GM04504 (cell line): Measurements from ENCODE around the gene HPS6.
A peak's percentile ranks its signal among the peaks of the same experiment; 100 is the strongest.
"Not testable (repeated sequence)": the region's sequence is repeated elsewhere in the genome, so short reads cannot be mapped to it uniquely, and the experiment has no call there.

Experiments
- DNase-seq: peaks from one replicate; pipeline ENCODE4 v3.0.0-alpha.2; 2012; ENCODE audit warnings: low read depth

HPS6 gene

DNA sequence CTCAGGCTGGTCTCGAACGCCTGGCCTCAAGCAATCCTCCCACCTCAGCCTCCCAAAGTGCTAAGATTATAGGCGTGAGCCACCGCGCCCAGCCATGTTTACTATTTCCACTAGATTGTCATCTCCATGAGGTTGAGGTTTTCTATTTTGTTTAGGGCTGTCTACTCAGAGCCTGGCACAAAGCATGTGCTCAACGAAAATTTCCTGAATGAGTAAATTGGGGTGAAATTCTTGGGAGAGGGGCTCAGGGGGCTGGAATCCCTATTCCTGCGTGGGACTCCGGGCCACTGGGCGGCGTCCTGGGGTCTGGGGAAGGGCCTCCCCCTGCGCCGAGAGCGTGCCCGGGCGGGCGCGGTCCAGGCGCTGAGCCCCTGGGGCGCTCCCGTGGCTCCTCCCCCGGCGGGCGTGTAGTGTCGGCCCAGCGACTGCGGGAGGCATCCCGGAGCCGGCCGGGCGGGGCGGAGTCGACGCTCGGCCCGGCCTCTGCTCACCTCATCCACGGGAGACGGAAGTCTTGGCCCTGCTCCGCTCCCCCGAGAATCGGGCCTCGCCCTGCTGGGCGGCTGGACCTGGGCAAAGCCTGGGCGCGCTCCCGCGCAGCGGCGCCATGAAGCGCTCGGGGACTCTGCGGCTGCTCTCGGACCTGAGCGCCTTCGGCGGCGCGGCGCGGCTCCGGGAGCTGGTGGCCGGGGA, at the start of gene HPS6:
HPS6 (plus strand) TSS at position 482 of the 693 bp plus-strand sequence; CDS start at position 608, 126 bp downstream.
- DNase-seq = peak; percentile 82

DNA sequence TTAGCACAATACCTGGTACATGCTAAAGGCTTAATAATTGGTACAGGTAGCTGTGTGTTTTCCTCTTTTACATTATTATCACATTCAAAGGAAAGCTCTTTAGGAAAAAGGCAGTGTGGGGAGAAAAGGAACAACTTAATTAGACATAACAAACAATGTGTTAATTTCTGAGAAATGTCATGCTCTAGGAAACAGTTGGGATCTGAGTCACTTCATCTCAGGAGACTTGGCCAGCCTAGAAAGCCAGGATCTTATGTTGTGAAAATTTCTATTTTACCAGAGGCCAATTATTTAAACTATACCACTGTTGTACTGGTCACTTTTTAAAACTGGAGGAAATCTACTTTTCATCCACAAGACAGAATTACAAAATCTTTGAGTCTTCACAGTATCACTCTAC, 48.7 kb upstream of the HPS6 start:
- DNase-seq = no peak

DNA sequence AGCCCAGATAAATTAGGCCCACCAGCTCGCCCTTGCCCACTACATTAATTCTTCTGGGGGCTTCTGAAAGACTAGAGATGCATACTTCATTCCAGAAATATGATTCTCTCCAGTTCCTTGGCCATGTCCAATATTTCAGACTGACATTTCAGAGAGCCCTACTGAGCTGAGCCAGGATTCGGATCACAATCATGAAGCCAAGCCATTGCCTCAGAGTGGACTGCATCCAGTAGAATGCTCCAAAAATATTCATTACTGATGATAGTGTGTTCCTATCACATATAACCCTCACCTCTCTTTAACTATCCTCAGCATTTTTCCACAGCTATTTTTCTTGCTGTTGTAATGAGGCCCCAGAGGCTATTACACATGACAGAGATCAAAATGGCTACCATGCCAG, 47.9 kb upstream of the HPS6 start:
- DNase-seq = no peak

DNA sequence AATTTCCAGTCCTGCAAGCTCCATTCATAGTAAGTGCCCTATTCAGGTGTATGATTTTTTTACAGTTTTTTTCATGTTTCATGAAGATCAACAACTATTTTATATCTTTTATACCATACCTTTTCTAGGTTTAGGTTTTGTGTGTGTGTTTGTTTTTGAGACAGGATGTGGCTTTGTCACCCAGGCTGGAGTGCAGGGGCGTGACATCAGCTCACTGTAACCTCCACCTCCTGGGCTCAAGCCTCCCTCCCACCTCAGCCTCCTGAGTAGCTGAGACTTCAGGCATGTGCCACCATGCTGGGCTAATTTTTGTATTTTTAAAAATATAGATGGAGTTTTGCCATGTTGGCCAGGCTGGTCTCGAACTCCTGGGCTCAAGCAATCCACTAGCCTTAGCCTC, 44.2 kb upstream of the HPS6 start:
- no peak for DNase-seq

DNA sequence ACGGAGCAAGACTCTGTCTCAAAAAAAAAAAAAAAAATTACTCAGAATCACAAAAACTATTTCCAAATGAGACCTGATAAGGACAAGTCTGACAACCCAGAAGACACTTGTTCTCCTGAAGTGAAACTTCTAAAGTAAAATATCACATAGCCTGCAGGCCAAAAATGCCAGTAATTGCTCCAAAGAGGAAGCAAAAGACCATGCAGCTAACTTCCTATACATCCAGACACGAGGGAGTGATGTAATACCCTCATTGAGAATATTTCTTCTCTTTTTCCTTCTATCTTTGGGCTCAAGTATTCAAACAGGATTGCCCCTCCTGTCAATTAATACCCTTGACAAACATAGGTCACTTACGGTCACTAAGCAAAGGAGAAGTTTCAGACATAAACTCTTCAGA, 40.4 kb upstream of the HPS6 start:
- DNase-seq = no peak

DNA sequence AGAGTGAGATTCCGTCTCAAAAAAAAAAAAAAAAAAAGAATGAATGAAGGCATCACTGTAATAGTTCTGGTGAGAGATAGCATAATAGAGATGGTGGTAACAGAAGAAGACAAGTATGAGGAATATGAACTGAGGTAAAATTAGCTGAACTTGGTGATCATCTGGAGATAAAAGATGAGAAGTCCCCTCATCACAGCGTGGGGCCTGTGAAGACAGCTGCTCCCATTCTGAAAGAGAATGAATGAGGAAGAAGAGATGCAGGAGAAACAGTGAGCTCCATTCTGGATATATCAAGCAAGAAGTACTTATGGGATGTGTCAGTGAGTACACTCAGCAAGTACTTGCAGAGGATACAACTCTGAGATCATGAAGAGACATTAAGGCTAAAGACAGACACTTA, 37.9 kb upstream of the HPS6 start:
- DNase-seq = no peak

DNA sequence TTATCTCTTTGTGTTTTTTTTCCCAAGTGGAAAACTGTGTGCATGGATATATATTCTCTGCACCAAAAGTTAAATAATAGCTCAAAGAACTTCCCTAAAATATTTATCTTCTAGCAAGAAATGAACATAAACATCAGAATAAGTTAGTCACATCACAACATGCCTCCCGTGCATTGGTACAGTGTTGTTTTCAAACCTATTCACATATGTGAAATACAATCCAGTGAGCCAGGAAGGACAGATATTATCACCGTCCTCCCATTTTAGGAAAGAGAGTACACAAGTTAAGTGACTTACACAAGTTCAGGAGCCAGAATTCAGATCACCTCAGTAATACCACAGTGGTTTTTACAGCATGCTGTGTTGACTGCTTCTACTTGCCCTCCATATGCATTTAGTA, 31.4 kb upstream of the HPS6 start:
- DNase-seq = no peak

DNA sequence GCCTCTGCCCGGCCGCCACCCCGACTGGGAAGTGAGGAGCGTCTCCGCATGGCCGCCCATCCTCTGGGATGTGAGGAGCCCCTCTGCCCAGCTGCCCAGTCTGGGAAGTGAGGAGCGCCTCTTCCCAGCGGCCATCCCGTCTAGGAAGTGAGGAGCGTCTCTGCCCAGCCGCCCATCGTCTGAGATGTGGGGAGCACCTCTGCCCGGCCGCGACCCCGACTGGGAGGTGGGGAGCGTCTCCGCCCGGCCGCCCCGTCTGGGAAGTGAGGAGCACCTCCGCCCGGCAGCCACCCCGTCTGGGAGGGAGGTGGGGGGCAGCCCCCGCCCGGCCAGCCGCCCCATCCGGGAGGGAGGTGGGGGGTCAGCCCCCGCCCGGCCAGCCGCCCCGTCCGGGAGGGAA, 29.3 kb upstream of the HPS6 start:
- DNase-seq = not testable (repeated sequence)

DNA sequence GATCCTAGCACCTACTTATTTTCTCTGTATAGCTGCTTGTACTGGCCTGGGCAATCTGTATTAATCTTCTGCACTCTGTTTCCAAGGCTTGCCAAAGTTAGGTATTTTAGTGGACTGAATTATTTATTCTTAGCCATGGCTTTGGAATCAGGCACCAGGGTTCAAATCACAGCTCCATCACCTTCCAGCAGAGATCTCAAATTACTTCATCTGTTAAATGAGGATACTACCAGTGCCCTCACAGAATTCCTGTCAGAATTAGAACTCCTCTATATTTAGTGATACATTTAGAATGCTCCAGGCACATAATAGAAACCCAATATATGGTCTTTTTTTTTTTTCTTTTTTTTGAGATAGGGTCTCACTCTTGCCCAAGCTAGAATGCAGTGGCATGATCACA, 26.7 kb upstream of the HPS6 start:
- DNase-seq = no peak

DNA sequence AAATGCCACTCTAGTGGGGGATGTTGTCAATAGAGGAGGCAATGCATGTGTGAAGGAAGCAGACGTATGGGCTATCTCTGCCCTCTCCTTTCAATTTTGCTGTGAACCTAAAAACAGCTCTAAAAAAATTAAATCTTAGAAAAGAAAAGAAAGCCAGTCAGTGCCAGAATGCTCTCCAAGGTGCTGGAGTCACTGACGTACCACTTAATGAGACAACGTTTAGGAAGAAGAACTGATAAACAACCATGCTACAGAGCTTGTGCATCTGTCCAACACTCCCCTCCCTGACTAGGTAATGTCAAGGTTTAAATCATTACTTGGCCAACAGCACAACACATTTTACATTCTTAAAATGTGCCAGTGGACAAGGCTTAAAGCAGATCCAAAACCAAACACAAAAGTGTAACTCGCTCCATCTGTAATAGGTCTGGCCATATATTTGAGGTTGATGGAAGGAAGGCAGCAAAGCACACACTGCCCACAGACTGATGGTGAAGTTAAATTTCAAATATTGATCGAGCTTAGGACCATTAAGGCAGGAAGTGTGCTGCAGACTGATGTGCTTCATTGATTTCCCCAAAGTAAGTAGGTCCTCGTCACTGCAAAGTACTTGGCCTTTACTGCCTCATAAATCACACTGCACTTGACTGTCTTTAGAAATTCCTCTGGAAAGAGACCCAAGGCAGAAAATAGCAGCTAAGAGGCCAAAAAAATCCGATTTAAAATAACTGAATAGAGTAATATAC, 24.7 kb upstream of the HPS6 start:
- no peak for DNase-seq

DNA sequence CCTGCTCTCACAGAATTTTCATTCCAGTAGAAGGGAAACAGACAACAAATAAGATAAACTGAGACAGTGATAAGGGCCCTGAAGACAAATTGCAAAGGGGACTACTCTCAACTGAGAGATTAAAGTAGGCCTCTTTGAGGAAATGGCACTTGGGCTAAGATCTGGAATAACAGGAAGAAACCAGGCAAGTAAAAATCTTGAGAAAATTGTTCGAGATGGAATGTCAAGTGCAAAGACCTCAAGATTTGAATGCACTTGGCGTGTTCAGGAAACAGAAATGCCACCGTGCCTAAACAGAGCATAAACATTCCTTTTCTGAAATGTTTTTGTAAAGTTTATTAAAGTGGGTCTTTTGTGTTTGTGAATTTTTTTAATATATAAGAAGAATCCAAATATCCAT, 19.9 kb upstream of the HPS6 start:
- DNase-seq = no peak

DNA sequence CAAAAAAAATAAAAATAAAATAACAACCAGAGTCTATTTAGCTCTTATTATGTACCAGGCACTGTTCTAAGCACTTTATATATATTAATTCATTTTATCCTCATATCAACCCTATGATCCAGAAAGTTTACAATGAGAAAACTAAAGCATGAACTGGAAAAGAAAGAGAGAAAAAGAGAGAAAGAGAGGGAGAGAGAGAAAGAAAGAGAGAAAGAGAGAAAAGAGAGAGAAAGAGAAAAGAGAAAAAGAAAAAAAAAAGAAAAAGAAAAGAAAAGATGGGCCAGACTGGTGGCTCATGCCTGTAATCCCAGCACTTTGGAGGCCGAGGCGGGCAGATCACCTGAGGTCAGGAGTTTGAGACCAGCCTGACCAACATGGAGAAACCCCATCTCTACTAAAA, 19.1 kb upstream of the HPS6 start:
- no peak for DNase-seq

DNA sequence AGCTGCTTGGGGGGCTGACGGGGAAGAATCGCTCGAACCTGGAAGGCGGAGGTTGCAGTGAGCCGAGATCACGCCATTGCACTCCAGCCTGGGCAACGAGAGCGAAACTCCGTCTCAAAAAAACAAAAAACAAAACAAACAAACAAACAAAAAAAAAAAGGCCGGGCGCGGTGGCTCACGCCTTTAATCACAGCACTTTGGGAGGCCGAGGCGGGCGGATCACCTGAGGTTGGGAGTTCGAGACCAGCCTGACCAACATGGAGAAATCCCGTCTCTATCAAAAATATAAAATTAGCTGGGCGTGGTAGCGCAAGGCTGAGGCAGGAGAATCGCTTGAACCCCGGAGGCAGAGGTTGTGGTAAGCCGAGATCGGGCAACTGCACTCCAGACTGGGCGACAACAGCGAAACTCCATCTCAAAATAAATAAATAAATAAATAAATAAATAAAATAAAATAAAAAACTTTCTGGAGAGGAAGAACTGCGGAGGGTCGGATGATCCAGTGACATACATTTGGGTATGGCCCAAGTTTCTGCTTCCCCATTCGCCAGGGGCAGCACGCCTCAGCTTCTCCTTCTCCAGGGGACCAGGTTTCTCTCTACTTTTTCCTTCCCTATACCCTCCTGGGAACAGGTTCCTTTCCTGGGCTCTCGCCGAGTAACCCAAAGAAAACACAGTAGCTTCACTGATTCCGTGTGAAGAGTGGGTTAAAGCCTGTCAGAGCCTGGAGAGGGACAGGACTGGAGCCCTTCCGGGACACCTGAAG, 10.1 kb upstream of the HPS6 start:
- not testable (repeated sequence) for DNase-seq

DNA sequence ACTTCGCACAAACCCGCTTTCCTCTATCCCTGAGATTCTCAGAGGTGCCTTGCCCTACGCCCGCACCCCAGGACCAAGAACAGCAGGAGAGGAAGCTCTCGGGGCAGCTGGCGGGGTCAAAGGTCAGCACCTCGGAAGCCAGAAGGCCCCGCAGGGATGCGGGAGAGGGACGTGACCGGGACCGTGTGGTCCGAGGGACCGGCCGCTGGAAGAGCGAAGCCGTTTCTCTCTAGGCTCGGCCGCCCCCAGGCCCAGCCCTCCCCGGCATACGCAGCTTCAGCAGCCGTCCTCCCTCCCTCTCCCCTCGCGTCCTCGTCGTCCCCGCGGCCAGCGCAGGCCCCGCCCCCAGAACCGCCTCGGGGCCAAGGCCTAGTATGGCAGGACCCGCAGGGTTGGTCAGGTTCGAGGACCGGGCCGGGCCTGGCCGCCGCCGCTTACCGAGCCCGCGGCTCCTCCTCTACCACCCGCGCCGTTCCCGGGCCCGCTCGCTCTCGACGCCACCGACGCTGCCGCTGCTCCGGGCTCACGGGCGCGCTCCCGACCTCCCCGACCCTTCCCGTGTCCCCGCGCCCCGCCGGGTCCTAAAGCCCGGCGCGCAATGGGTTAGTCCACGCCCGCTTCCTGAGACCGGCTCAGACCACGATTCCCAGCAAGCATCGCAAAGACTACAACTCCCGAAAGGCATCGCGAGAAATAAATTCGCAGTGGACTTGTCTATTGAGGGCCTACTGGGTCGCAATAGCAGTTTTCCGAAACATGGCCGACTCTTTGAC, 9.3 kb upstream of the HPS6 start, which contains the start of gene ARMH3:
ARMH3 (minus strand) TSS at position 527 of the 773 bp plus-strand sequence. CDS start 16,059 bp downstream, outside the sequence.
- peak; percentile 93 for DNase-seq

DNA sequence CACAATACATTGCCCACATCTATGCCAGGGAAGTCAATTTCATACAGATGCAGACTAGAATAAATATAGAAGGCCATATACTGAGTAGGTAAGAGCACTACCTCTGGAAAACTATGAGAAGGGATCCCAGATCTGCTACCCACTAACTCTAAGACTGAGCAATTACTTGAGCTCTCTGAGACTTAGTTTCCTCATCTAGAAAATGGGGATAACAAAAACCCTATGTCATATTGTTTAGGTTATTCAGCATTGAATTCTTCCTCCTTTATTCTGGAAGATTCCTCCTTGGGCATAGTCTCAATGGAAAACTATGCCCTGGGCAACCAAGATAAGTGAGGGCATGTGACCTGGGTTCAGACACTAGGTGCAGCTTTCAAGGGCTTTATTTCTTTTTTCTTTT, 5.2 kb upstream of the HPS6 start:
- DNase-seq = no peak

DNA sequence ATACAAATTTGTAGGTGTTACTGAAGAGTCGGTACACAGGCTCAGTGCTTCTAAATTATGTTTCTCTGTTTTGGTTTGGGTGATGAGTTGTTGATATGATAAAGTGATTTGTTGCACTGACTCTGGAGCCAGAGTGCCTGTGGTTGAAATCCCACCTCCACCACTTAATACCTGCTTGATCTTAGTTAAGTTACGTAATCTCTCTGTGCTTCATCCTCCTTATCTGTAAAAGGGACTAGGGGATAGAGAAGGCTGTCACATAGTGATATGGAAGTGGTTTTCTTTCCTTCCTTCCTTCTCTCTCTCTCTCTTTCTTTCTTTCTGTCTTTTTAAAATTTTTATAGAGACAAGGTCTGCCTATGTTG, 664 bp upstream of the HPS6 start:
- DNase-seq = no peak

DNA sequence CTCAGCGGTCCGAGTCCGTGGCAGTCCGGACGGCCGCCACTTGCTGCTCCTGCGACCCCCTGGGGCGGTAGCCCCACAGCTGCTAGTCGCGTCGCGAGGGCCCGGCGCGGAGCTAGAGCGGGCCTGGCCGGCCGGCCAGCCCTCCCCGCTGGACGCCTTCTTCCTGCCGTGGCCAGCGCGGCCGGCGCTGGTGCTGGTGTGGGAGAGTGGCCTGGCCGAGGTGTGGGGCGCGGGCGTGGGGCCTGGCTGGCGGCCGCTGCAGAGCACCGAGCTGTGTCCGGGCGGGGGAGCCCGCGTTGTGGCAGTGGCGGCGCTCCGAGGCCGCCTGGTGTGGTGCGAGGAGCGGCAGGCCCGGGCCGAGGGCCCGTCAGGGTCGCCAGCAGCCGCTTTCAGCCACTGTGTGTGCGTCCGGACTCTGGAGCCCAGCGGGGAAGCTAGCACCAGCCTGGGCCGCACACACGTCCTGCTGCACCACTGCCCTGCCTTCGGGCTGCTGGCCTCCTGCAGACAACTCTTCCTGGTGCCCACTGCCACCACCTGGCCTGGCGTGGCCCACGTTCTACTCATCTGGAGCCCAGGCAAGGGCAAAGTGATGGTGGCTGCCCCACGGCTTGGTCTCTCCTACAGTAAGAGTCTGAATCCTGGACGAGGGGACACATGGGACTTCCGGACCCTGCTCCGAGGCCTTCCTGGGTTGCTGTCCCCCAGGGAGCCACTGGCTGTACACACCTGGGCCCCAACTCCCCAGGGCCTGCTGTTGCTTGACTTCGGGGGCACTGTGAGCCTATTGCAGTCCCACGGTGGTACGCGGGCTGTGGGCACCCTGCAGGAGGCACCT, 631 bp downstream of the HPS6 start:
- DNase-seq = no peak

DNA sequence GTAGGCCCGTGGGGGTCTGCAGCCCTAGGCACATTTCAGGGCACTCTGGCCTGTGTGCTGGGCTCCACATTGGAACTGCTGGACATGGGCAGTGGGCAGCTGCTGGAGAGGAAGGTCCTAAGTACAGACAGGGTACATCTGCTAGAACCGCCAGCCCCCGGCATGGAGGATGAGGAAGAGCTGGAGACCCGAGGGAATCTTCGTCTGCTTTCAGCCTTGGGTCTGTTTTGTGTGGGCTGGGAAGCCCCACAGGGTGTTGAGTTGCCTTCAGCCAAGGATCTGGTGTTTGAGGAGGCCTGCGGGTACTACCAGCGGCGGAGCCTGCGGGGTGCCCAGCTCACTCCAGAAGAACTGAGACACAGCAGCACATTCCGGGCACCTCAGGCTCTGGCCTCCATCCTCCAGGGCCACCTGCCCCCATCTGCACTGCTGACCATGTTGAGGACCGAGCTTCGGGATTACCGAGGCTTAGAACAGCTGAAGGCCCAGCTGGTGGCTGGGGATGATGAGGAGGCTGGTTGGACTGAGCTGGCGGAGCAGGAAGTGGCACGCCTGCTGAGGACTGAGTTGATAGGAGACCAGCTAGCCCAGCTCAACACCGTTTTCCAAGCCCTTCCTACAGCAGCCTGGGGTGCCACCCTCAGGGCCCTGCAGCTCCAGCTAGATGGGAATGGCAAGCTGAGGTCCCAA, 1.4 kb downstream of the HPS6 start:
- no peak for DNase-seq

DNA sequence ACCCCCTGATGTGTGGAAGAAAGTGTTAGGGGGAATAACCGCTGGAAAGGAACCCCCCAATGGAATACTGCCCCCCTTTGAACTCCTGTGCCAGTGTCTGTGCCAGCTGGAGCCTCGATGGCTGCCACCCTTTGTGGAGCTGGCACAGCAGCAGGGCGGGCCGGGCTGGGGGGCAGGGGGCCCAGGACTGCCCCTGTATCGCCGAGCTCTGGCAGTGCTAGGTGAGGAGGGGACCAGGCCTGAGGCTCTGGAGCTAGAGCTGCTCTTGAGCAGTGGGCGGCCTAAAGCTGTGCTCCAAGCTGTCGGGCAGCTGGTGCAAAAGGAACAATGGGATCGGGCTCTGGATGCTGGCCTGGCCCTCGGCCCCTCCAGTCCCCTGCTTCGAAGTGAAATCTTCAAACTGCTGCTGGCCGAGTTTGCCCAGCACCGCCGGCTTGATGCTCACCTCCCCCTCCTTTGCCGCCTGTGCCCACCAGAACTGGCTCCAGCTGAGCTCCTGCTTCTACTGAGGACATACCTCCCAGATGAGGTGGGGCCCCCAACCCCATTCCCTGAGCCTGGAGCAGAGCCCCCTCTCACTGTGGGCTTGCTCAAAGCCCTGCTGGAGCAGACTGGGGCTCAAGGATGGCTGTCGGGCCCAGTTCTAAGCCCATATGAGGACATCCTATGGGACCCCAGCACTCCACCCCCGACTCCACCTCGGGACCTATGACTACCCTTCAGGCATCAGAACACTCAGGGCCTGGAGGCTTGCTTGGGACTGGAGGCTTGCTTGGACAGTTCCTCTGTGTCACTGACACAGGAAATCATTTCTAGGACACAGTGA, 2.2 kb downstream of the HPS6 start:
- DNase-seq = no peak

DNA sequence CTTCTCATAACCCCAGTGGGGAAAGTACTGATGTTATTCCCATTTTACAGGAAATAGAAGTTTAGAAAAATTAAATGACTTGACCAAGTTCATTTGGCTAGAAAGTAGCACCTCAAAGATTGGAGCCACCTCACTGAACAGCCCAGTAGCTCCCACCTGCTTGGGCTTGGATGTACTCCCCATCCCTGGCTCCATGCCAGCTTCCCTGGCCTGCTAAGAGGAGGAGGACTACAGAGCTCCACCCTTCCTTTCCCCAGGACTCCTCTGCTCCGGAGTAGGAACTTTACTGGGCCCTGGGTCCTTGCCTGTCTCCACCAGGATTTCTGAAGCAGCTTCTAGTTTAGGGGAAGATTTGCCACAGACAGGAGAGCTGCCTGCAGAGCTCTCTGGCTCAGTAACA, 3.1 kb downstream of the HPS6 start:
- no peak for DNase-seq
